ENCODE measurements around the gene TMED10. TPM values are rescaled to one million over a fixed set of nuclear protein-coding genes. Genes with fewer than 3 reads are reported as not detected.

TMED10 gene
- total RNA-seq, 6 experiments from 2014 or later = 205 to 296 (median 279) TPM

- DNase-seq = no peak
- H3K27ac ChIP-seq = peak overlapping the region in 1 of 3 donors; percentile 30
Measured at GRCh38 chr14:75188520-75189268, 12.3 kb upstream of the TMED10 start.

GRCh38 chr14:75188086-75188485 lies 11.7 kb upstream of the TMED10 start:
- Histone ChIP-seq H3K9me3 (no peaks in the 10 kb centered on the region), H3K27me3 (no peaks in the 10 kb centered on the region), H3K4me3 (no peak overlapping the region), H3K4me1 (peaks cover 0 to 4% (median 0%) of the 10 kb centered on the region in 4 donors), H3K36me3 (no peaks in the 10 kb centered on the region), H3K27ac (no peak overlapping the region)
- no peak for ATAC-seq
- DNase-seq = no peak
- TF ChIP-seq POLR2A (IDR thresholded peaks at IDR 0.05) (no peak), CTCF (IDR thresholded peaks at IDR 0.05) (no peak)
- intact Hi-C loops (cut with DNase I) = no loop called here
- WGBS (ENCODE audit: insufficient coverage, low coverage, low lambda C conversion rate, missing lambda C conversion rate) = 83% methylated on average over 3 of the region's 4 CpGs

More at GRCh38 chr14:75188520-75189268, 12.3 kb upstream of the TMED10 start:
- H3K9me3 ChIP-seq = no peaks in the 10 kb centered on the region
- no peak overlapping the region for H3K4me3 ChIP-seq
- no peak for TF ChIP-seq POLR2A (IDR thresholded peaks at IDR 0.05)
- TF ChIP-seq CTCF (IDR thresholded peaks at IDR 0.05) = no peak
- H3K27me3 ChIP-seq = no peaks in the 10 kb centered on the region
- ATAC-seq = peak; percentile 55 to 81 (median 70)
- 74% methylated on average over 6 of the region's 7 CpGs for WGBS (ENCODE audit: insufficient coverage, low coverage, low lambda C conversion rate, missing lambda C conversion rate)
- no peaks in the 10 kb centered on the region for H3K36me3 ChIP-seq
- H3K4me1 ChIP-seq = peaks cover 0 to 4% (median 0%) of the 10 kb centered on the region in 4 donors
- intact Hi-C loops (cut with DNase I) = no loop called here

GRCh38 chr14:75186953-75187352 lies 10.5 kb upstream of the TMED10 start:
- H3K9me3 ChIP-seq = no peaks in the 10 kb centered on the region
- WGBS (ENCODE audit: insufficient coverage, low coverage, low lambda C conversion rate, missing lambda C conversion rate) = 72% methylated on average over 2 of the region's 2 CpGs
- H3K4me3 ChIP-seq = no peak overlapping the region
- no peak overlapping the region for H3K27ac ChIP-seq
- DNase-seq = no peak
- peaks cover 0 to 4% (median 0%) of the 10 kb centered on the region in 4 donors for H3K4me1 ChIP-seq
- no peak for TF ChIP-seq POLR2A (IDR thresholded peaks at IDR 0.05)
- TF ChIP-seq CTCF (IDR thresholded peaks at IDR 0.05) = no peak
- intact Hi-C loops (cut with DNase I) = no loop called here
- H3K27me3 ChIP-seq = no peaks in the 10 kb centered on the region
- no peak for ATAC-seq
- no peaks in the 10 kb centered on the region for H3K36me3 ChIP-seq

- Histone ChIP-seq H3K27ac (no peak overlapping the region), H3K9me3 (no peaks in the 10 kb centered on the region), H3K4me1 (peaks cover 0 to 4% (median 0%) of the 10 kb centered on the region in 4 donors), H3K27me3 (no peaks in the 10 kb centered on the region), H3K4me3 (no peak overlapping the region), H3K36me3 (no peaks in the 10 kb centered on the region)
- TF ChIP-seq CTCF (IDR thresholded peaks at IDR 0.05) (no peak), POLR2A (IDR thresholded peaks at IDR 0.05) (no peak)
- ATAC-seq (no peak), DNase-seq (no peak)
- WGBS (ENCODE audit: insufficient coverage, low coverage, low lambda C conversion rate, missing lambda C conversion rate) = 70% methylated on average over 7 of the region's 7 CpGs
- intact Hi-C loops (cut with DNase I) = no loop called here
Measured at GRCh38 chr14:75185251-75186040, 9.0 kb upstream of the TMED10 start.

All from right lobe of liver (tissue), 6 donors.